ENCODE results near the gene MANEA. TPM values are rescaled to one million over a fixed set of nuclear protein-coding genes. Genes with fewer than 3 reads are reported as not detected.
"Not testable (repeated sequence)": the region's sequence is repeated elsewhere in the genome, so short reads cannot be mapped to it uniquely, and the experiment has no call there.

Gene MANEA
- total RNA-seq, 1 experiment from 2014 or later, result 15.7 TPM

DNA sequence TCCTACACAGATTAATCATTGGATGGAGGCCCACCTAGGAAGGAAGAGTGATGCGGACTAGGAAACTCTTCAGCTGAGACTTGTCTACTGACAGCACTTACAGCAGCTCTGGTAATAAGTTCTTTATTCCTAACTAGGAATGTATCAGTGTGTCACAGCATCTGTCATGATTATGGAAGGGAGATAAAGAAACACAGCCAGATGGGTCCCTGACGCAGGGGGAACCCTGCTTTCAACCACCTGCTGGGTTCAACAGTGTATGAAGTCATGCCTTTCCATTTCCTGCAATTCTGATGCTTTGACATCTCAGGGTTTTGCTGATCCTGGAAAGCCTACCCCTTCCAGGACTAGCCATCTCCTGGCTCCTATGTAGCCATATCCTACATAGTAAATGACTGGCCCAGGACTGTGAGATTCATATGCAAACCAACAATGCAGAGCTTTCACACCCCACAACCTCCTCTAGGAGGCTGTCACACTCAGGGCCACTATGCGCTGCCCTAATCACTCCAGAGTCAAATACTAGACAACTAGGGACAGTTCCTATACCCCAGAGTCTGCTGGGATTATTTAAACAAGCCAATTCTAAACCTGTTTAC, 29.0 kb upstream of the MANEA start:
- POLR2A ChIA-PET, result no interaction called here

DNA sequence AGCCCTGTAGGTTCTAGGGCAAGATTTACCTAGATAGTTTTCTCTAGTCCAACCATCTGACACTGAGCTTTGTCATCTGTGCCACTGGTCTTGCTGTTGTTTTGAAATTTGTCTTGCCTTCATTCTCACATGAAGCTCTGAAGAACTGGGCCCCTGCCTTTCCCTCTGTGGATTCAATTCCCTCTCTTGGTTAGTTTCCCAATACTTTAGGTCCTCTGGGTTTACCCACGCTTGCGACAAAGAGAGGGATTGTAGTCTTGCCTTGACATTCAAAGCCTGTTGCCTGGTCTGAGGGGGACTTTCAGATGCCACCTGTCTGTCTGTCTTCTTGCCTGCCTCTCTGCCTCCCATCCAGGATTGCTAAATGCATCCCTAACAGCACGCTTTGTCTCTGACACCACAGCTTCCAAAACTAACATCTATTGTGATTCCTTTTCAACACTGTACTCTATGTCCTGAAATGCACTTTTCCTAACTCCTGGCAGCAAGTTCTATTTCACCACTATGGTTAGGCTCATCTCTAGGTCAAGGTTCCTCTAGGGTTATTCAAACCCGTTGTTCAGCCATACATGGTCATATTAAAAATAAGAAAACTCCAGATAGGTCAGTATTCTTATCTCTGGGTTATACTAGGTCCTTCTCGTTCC, 25.5 kb upstream of the MANEA start:
- no peaks in the 10 kb centered on the region for H3K27me3 Mint-ChIP-seq (ENCODE audit: insufficient read depth, unreplicated experiment)
- BruUV-seq (replicated peaks), result no TSS peak

More for the DNA sequence above, 29.0 kb upstream of the MANEA start:
- H3K27me3 ChIP-seq (replicated peaks; ENCODE audit: control insufficient read depth, insufficient read depth, low read length), result no peaks in the 10 kb centered on the region; the same call in 1 of the 2 replicates
- BruUV-seq (replicated peaks), result no TSS peak
- Mint-ChIP-seq H3K9me3 (ENCODE audit: unreplicated experiment) (no peaks in the 10 kb centered on the region), H3K4me3 (ENCODE audit: unreplicated experiment) (no peak overlapping the region), H3K36me3 (ENCODE audit: insufficient read depth, unreplicated experiment) (no peaks in the 10 kb centered on the region), H3K4me1 (ENCODE audit: low read depth, unreplicated experiment) (peaks cover 9% of the 10 kb centered on the region), H3K27ac (ENCODE audit: unreplicated experiment) (no peak overlapping the region), H3K27me3 (ENCODE audit: insufficient read depth, unreplicated experiment) (no peaks in the 10 kb centered on the region)
- CTCF ChIA-PET, result no interaction called here
- TF ChIP-seq, protein P1, sequence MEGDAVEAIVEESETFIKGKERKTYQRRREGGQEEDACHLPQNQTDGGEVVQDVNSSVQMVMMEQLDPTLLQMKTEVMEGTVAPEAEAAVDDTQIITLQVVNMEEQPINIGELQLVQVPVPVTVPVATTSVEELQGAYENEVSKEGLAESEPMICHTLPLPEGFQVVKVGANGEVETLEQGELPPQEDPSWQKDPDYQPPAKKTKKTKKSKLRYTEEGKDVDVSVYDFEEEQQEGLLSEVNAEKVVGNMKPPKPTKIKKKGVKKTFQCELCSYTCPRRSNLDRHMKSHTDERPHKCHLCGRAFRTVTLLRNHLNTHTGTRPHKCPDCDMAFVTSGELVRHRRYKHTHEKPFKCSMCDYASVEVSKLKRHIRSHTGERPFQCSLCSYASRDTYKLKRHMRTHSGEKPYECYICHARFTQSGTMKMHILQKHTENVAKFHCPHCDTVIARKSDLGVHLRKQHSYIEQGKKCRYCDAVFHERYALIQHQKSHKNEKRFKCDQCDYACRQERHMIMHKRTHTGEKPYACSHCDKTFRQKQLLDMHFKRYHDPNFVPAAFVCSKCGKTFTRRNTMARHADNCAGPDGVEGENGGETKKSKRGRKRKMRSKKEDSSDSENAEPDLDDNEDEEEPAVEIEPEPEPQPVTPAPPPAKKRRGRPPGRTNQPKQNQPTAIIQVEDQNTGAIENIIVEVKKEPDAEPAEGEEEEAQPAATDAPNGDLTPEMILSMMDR (IDR thresholded peaks at IDR 0.05; ENCODE audit: insufficient read depth in 1 of 2, low read depth in 1 of 2, low read length in 1 of 2, severe bottlenecking in 1 of 2, unreplicated experiment in 1 of 2), result no peak
- no peaks in the 10 kb centered on the region for H3K4me1 ChIP-seq
- intact Hi-C loops (cut with micrococcal nuclease; ENCODE audit: unreplicated experiment), result loop anchor here (10.0 kb wide), 1 partner anchor 113 kb away; no protein-coding TSS in a partner anchor
- H3K9me3 ChIP-seq, result no peaks in the 10 kb centered on the region
- H3K36me3 ChIP-seq (ENCODE audit: control insufficient read depth, insufficient read depth, low read length), result no peaks in the 10 kb centered on the region
- H3K4me3 ChIP-seq (ENCODE audit: low read depth, low read length), result no peak overlapping the region
- no peak for DNase-seq

DNA sequence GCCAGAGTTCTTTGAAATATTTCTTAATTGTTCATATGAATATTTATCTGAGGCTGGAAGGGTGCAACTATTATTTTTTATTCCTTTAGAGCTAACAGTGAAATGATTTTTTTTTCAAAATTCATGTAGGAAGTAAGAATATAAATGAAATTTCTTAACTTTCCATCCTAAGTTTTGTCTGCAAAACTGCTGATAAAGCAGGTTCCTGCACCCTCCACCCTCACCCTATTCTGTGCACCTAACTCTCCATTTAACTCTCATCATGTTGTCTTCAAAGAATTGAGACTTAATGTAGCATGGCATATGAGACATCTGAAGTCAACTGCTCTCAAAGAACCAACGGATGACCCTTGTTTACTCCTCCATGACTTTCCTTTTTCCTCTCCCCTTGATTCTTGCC, 23.5 kb upstream of the MANEA start:
- no peak for DNase-seq
- no TSS peak for BruUV-seq (replicated peaks)

More for the DNA sequence above, 25.5 kb upstream of the MANEA start:
- intact Hi-C loops (cut with micrococcal nuclease; ENCODE audit: unreplicated experiment), result no loop called here
- no peaks in the 10 kb centered on the region for H3K36me3 ChIP-seq (ENCODE audit: control insufficient read depth, insufficient read depth, low read length)
- TF ChIP-seq, protein P1 (IDR thresholded peaks at IDR 0.05; ENCODE audit: insufficient read depth in 1 of 2, low read depth in 1 of 2, low read length in 1 of 2, severe bottlenecking in 1 of 2, unreplicated experiment in 1 of 2), result no peak
- no peaks in the 10 kb centered on the region for H3K9me3 Mint-ChIP-seq (ENCODE audit: unreplicated experiment)
- no peaks in the 10 kb centered on the region for H3K4me1 Mint-ChIP-seq (ENCODE audit: low read depth, unreplicated experiment)
- no peaks in the 10 kb centered on the region for H3K36me3 Mint-ChIP-seq (ENCODE audit: insufficient read depth, unreplicated experiment)
- ChIA-PET CTCF (no interaction called here), POLR2A (no interaction called here)
- no peak overlapping the region for H3K4me3 ChIP-seq (ENCODE audit: low read depth, low read length)
- H3K27me3 ChIP-seq (replicated peaks; ENCODE audit: control insufficient read depth, insufficient read depth, low read length), result no peaks in the 10 kb centered on the region; the same call in 1 of the 2 replicates
- H3K27ac Mint-ChIP-seq (ENCODE audit: unreplicated experiment), result no peak overlapping the region
- H3K9me3 ChIP-seq, result no peaks in the 10 kb centered on the region
- no peak overlapping the region for H3K4me3 Mint-ChIP-seq (ENCODE audit: unreplicated experiment)
- no peaks in the 10 kb centered on the region for H3K4me1 ChIP-seq
- no peak for DNase-seq

DNA sequence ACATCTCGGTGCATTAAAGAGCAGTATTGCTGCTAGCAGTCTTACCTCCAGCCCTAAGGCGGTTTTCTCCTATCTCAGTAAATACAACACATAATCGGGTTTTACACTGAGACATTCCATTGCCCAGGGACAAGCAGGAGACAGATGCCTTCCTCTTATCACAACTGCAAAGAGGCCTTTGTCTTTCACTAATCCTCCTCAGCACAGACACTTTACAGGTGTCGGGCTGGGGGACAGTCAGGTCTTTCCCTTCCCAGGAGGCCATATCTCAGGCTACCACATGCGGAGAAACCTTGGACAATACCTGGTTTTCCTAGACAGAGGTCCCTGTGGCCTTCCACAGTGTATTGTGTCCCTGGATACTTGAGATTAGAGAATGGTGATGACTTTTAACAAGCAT, 16.4 kb upstream of the MANEA start:
- peaks cover 19% of the 10 kb centered on the region for H3K4me1 ChIP-seq
- intact Hi-C loops (cut with micrococcal nuclease; ENCODE audit: unreplicated experiment); H3K4me3 ChIP-seq (ENCODE audit: low read depth, low read length); H3K36me3 Mint-ChIP-seq (ENCODE audit: insufficient read depth, unreplicated experiment); H3K27me3 Mint-ChIP-seq (ENCODE audit: insufficient read depth, unreplicated experiment); BruUV-seq (replicated peaks); POLR2A ChIA-PET; H3K36me3 ChIP-seq (ENCODE audit: control insufficient read depth, insufficient read depth, low read length); CTCF ChIA-PET; H3K27me3 ChIP-seq (replicated peaks; ENCODE audit: control insufficient read depth, insufficient read depth, low read length); H3K9me3 ChIP-seq: not testable (repeated sequence)
- peak overlapping the region; percentile 11 for H3K4me3 Mint-ChIP-seq (ENCODE audit: unreplicated experiment)
- peak; percentile 54 to 65 for DNase-seq
- peak overlapping the region; percentile 74 for H3K27ac Mint-ChIP-seq (ENCODE audit: unreplicated experiment)
- H3K9me3 Mint-ChIP-seq (ENCODE audit: unreplicated experiment), result peaks cover 12% of the 10 kb centered on the region
- peaks cover 26% of the 10 kb centered on the region for H3K4me1 Mint-ChIP-seq (ENCODE audit: low read depth, unreplicated experiment)

More for the DNA sequence above, 23.5 kb upstream of the MANEA start:
- TF ChIP-seq, protein P1 (IDR thresholded peaks at IDR 0.05; ENCODE audit: insufficient read depth in 1 of 2, low read depth in 1 of 2, low read length in 1 of 2, severe bottlenecking in 1 of 2, unreplicated experiment in 1 of 2), result no peak
- Mint-ChIP-seq H3K4me1 (ENCODE audit: low read depth, unreplicated experiment) (no peaks in the 10 kb centered on the region), H3K9me3 (ENCODE audit: unreplicated experiment) (no peaks in the 10 kb centered on the region), H3K4me3 (ENCODE audit: unreplicated experiment) (no peak overlapping the region), H3K27ac (ENCODE audit: unreplicated experiment) (no peak overlapping the region), H3K36me3 (ENCODE audit: insufficient read depth, unreplicated experiment) (no peaks in the 10 kb centered on the region), H3K27me3 (ENCODE audit: insufficient read depth, unreplicated experiment) (no peaks in the 10 kb centered on the region)
- Histone ChIP-seq H3K4me1 (no peaks in the 10 kb centered on the region), H3K36me3 (ENCODE audit: control insufficient read depth, insufficient read depth, low read length) (no peaks in the 10 kb centered on the region), H3K27me3 (replicated peaks; ENCODE audit: control insufficient read depth, insufficient read depth, low read length) (no peaks in the 10 kb centered on the region; the same call in 1 of the 2 replicates), H3K4me3 (ENCODE audit: low read depth, low read length) (no peak overlapping the region), H3K9me3 (no peaks in the 10 kb centered on the region)
- CTCF ChIA-PET, result no interaction called here
- POLR2A ChIA-PET, result interaction anchor here (0.6 kb wide), 1 partner anchor 23 kb away, joined by 3 read pairs; no protein-coding TSS in a partner anchor
- intact Hi-C loops (cut with micrococcal nuclease; ENCODE audit: unreplicated experiment), result no loop called here
